Activated CD8-positive, alpha-beta memory T cell treated with anti-CD3 and anti-CD28 coated beads for 36 hours (primary cell): ENCODE data around the gene PSAPL1. TPM values are rescaled to one million over a fixed set of nuclear protein-coding genes. Genes with fewer than 3 reads are reported as not detected.

Source experiments
- CTCF ChIA-PET: fragments of 350-600 bp; sonication (Branson Sonifier 250); formaldehyde crosslinking; loops from one replicate; lab custom pipeline; 2021; ENCODE audit warnings: antibody characterized with exemption; lab: Charles Lee
- POLR2A ChIA-PET: fragments of 350-600 bp; sonication (Branson Sonifier 250); formaldehyde crosslinking; loops from one replicate; lab custom pipeline; 2021; ENCODE audit warnings: antibody characterized with exemption; lab: Charles Lee
- total RNA-seq, 2 experiments: library from RNA; stranded (reverse); gene quantifications; one replicate each; pipeline ENCODE4 v1.2.3, GENCODE V29; 2021

The PSAPL1 gene
- total RNA-seq, 2 experiments from 2014 or later: not detected

DNA sequence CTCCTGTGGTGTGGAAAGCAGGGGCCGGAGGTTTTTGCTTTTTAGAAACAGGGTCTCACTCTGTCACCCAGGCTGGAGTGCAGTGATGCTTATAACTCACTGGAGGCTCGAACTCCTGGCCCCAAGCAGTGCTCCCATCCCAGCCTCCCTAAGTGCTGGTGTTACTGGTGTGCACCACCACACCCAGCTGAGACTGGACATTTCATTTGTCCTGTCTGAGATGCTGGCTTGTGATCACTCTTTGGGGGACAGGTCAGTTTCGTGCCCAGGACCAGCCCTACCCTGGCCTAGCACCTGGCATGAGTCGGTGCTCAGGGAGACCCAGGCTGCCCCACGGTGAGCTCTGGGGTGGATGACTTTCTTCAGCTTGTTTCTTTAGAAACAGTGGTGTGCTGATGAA, 11.3 kb downstream of the PSAPL1 start:
- POLR2A ChIA-PET: no interaction called here
- CTCF ChIA-PET: no interaction called here

DNA sequence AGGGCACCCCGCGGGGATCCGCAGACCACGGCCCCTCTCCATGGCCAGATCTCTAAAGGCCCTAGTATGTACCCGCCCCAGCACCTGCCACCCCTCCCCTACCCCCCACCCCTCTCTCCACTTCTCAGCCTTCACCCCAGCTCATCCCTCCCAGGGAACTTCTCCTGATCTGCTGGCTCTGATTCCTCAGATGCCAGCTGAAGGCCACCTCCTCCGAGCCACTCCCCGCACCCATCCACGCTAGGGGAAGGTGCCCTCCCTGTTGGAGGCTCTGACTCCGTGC, 11.9 kb downstream of the PSAPL1 start:
- POLR2A ChIA-PET: no interaction called here
- CTCF ChIA-PET: no interaction called here

DNA sequence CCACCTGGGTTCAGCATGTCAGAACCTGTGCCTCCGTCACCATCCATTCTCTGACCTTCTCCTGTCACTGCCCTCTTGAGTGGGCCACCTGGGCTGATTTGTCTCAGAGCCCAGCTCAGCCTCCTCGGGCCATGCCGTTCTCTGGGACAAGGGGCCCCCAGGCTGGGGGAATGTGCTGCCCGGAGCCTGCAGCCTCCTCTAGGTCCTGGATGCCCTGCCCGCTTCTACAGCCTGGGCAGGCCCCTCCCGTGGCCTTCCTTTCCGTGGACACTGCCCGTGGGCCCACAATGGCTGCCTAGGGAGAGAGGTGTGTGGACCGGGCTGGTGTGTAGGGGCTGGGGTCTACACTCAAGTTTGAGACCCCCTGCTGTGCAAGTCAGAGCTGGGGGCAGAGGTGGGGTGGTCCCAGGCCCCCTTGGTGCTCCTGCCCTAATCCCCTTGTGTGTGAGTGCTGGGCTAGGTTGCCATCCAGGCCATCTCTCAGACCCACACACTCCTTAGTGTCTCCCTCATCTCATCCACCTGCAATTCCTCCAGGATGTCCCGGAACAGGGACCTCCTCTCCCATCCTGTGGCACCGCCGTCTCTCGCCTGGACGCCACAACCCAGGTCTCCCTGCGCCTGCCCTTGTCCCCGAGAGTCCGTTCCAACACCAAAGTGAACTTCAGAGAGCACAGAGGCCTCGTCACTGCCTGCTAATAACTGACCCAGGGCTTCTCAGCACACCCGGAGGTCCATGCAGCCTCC, 12.4 kb downstream of the PSAPL1 start:
- CTCF ChIA-PET: no interaction called here
- POLR2A ChIA-PET: no interaction called here

DNA sequence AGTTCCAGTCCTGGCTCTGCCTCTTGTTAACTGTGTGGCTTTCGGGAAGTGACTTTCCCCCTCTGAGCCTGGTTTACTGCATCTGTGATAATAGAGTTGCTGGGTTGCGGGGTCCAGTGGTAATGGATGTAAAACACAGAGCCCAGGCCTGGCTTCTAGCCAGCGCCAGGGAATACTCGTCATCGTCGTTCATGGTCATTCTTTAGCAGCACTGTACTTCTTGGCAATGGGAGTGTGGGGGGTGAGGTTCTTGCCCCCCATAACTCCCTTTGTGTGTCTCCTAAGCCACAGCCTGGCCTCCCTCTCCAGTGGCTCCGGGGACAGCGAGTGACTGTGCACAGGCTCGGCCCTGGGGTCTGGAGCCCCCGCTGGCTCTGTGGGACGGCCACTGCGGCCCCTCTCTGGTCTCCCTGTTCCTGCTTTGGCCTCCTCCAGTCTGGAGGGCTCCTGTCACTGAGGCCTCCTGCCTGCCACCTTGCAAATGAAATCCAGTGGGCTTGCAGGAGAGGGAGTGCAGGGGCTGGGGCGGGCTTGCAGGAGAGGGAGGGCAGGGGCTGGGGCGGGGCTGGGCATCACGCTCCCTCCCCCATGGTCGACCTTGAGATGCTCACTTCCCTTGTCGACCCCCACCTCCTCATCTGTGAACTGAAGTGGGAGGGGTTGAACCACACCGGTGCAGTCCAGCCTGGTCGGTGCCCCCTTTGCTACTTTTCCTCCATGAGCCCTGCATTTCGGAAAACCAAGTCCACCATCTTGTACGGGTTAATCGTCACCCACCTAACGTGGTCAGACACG, 13.2 kb downstream of the PSAPL1 start:
- CTCF ChIA-PET: no interaction called here
- POLR2A ChIA-PET: no interaction called here

DNA sequence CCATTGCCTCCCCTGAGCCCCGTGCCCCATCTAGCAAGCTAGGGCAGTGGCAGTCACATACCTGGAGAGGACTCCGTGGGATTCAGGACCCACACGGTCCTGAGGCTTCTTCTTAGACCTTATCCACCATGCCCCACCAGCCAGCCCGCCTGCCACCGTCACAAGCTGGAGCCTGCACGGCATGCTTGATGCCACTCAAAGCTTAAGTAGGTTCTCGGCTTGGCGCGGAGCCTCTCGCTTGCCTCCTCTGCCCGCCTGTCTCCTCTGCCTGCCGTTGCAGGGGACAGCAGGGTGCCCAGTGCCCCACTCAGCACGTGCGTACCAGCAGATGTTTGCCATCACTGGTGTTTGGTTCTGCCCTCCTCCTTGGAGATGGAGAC, 14.1 kb downstream of the PSAPL1 start:
- CTCF ChIA-PET: no interaction called here
- POLR2A ChIA-PET: no interaction called here

DNA sequence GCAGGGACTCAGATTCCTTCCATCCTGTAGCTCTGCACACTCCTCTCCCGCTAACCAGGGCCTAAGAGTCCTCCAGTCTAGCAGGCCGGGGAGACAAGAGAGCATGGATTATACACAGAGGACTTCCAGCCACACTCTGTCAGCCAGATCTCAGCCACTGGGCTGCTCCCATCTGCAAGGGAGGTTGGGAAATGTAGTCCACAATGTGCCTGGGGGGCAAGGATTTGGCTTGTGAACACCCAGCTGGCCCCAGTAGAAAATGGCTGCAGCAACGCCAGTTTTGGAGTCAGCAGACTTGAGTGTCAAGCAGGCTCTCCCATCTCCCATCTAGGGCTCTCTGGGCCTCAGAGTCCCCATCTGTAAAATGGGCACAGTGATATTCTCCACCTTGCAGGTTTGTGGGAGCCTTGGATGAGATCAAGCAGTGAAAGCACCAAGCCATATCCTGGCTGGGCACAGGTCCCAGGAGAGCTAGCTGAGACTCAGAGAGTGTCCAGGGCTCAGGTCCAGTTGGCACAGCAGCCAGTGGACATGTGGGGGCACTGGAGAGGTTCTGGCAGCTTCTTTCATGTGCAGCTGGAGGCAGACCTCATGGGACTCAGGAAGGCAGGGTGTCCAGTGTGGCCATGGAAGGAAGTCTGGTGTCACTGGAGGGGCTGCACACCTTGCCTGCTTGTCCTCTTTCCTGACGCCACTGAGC, 14.6 kb downstream of the PSAPL1 start:
- POLR2A ChIA-PET: no interaction called here
- CTCF ChIA-PET: no interaction called here

DNA sequence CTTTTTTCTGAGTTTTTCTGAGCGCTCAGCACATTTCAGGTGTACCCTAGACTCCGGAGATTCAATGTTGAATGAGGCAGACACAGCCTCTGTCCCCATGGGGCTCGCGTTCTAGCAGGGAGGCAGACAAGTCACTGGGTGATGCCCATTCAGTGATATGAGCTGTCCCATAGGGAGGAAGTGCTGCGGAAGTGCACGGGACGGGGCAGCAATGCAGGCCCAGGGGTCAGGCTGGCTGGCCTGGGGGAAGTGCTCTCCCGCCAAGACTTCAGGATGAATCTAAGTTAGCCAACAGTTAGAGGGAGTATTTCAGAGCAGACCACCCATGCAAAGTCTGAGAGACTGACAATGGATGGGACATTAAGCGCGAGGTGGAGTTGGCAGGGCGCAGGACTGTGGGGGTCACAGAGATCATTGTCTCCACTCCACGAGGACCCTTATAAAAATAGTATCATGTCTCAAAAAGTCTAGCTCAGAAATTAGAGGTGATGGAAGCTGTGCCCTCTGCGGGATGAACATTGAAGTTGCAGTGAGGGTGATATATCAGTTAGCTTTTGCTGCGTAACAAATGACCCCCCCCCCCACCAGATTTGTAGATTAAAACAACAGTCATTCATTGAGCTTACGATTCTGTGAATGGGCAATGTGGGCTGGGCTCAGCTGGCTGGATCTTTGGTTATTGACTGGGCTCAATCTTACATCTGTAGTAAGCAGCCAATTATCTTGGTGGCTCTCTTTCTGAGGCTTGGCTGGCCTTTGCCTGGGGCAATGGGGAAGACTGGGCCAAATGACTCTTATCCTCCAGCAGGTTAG, 16.4 kb downstream of the PSAPL1 start:
- POLR2A ChIA-PET: no interaction called here
- CTCF ChIA-PET: no interaction called here

DNA sequence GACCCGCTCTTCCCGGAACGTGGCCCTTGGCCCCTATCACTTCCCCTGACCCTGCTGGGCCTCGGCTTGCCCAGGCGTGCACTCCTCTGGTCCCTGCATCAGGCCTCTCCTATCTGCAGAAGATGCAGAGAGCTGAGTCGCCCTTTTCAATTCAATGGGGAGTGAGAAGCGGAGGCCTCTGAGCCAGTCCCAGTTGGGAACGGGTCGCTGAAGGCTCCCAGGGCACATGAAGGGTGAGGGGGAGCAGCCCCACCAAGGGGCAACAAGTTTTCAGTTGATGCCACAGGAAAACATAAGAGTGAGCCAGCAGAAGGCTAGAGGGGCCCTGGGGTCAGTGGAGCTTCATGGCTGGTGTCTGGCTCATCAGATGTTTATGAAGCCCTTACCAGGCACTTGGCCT, 17.1 kb downstream of the PSAPL1 start:
- CTCF ChIA-PET: no interaction called here
- POLR2A ChIA-PET: no interaction called here

DNA sequence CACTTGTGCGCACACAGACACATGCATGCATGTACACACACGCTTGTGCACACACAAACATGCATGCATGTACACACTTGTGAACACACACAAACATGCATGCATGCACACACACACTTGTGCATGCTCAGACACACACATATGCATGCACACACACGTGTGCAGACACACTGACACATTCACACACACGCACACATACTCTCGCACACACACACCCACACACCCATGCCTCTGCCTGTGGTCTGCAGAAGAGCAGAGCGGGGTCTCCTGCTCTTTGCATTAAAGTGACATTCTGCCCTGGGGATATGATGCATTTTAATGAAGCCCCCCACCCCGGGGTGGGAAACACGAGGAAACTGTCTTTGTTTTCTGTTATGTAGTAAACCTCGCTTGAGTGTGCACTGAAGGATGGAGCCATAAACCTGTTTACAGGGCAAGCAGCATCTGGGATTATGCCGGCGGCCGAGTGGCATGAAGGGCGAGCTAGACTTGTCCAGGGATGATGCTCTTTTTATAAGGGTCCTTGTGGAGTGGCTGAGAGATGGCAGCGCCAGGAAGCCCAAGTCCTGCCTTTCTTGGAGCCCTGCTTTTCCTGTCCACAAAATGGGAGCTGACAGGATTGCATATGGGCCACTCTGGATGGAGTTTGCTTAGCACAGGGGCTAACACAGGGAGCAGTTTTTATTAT, 17.8 kb downstream of the PSAPL1 start:
- POLR2A ChIA-PET: no interaction called here
- CTCF ChIA-PET: no interaction called here

DNA sequence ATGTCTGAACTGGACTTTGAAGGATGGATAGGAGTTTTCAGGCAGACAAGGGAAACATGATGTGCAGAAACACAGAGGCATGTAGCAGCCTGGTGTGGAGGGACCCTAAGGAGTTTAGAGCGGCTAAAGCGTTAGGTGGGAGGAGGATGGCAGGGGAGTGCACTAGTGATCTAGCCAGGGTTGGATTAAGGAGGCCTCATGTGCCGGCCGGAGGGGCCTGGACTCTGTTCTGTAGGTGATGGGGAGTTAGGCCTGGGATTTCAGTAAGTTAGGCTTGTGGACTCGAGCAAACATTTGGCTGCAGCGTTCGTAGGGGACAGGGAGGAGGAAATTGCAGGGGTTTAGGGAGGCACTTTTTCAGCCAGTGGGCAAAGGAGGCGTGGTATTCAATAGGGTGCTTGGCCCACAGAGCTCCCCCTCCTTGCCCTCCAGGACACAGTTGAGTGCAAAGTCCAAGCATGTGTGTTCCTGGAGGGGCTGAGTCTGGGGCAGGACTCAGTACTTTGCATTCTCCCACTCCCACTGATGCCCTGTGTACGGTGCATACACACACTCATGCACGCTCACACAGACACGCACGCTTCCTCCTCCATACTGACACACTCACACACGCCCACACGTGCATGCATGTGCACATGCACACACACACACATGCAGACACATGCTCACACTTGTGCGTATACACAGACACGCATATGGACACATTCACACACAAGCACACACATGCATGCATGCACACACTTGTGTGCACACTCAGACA, 18.6 kb downstream of the PSAPL1 start:
- ChIA-PET POLR2A (no interaction called here), CTCF (no interaction called here)

DNA sequence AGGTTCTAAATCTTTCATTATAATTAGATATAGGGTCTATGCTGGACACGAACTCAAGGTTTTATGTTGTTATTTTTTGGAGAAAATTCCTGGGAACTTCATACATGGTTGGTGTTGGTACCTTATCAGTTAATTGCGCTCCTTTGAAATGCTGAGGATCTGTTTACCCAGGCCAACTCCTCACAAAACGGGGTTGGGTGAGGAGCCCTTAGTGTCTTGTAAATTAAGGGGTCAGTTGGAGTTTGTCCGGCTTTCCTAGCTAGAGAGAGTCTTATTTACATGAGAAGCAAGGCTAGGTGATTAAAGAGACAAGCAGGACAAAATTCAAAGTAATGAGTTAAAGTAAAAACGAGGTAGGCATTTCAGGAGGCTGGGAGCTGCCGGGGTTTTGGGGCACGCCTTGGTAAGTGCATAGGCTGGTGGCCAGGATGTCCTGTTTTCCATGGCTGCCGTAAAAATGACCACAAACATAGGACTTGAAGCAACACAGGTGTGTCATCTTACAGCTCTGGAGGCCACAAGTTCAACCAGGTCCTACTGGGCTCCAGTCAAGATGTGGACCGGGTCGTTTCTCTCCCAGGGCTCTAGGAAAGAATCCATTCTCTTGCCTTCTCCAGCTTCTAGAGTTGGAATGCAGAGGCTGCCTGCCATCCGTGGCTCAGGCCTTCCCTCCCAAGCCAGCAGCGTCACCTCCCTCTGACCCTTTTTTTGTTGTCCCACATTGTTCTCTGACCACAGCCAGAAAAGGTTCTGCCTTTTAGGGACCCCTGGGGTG, 19.8 kb downstream of the PSAPL1 start:
- CTCF ChIA-PET: no interaction called here
- POLR2A ChIA-PET: no interaction called here

DNA sequence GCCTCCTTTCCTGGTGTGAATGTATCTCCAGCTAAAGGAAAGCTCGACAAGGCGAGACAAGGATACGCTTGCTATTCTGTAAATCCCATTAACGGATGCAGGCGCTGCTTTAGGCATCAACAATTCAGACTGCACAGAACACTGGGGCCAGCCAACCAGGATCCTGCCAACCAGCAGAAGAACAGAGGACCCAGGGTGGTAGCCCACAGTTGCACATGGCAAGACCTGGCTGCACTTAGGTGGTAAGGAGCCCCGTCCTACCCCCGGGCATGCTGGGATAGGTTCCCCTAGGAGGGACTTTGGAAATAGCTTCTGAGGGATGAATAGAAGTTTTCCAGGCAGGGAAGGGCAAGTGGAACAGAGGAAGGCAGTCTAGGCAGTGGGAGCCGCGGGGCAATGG, 20.7 kb downstream of the PSAPL1 start:
- POLR2A ChIA-PET: no interaction called here
- CTCF ChIA-PET: no interaction called here

DNA sequence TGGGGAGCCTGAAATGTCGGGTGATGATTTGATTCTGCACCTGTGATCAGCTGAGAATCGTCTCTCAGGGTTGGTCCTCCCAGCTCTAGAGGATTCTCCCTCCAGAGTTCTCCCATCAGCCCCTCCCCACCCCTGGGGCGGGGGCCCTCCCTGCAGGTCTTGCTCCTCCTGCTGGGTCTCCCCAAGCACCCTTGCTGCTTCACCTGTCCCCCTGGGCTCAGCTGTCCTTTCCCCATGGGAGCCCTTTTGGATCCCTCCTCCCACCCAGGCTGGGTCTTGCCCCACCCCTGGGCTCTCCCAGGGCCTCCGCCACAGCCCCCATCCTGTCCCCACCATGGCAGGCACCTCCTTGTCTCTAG, 22.2 kb downstream of the PSAPL1 start:
- CTCF ChIA-PET: no interaction called here
- POLR2A ChIA-PET: no interaction called here

DNA sequence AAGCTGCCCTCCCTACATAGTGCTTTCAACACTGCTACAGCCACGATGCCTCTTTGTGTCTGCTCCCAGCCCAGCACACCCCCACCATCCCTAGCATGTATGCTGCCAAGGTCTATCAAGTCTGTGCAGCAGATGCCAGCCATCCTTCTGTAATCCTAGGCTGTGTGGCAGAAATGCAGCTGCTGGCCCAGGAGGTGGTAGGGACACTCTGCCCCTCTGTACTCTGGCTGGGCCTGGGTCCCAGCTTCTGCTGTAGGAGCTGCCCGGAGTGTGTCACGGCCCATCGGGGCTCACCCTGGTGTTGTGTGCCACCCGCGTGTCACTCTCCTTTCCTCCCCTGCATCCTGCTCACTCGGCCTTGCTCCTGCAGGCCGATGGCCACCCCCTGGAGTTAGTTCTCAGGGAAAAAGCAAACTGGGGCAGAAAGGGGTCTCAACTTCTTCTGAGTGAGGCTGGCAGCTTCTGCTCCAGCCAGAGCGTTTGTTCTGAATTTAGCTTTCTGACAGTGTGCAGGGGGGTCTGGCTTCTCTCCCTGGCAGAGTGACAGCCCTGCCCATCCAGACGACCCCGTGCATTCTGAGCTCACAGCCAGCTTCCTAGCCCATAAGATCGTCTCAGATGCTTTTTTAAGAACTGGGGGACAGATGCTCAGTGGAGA, 22.7 kb downstream of the PSAPL1 start:
- CTCF ChIA-PET: no interaction called here
- POLR2A ChIA-PET: no interaction called here

DNA sequence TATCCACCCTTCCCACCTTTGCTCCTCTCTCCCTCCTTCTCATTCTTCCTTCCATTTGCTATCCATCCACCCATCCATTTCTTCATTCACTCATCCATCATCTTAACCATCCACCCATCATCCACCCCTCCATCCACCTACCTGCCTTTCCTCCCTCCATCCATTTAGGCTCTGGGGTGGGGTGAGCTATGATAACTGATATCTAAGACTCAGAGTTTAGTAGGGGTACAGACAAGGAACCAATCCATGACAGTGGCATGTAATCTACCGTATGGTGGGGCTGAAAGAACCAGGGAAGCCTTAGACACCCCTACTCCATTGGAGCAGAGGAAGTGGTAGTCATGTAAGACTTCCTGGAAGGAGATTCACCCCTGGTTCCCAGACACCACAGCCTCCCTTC, 23.2 kb downstream of the PSAPL1 start:
- ChIA-PET CTCF (interaction anchor here (1.2 kb wide), 1 partner anchor 28 kb away, joined by 5 read pairs; no protein-coding TSS in a partner anchor), POLR2A (no interaction called here)

DNA sequence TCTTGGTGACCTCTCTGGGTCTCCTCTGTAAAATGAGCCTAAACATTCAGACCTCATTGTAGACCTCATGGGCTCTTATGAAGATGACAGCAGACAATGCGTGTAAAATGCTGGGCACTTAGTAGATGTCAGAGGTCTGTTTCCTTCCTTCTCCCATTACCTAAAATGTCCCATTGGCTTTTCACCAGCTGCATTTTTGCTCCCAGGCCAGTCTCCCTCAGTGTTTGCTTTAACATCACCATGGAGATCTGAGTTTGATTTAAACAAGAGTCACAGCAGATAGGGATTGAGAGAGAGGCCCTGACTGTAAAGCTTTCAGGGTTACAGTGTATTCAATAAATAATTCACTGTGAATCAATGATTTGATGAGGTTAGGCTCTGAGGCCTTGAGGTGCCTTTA, 24.3 kb downstream of the PSAPL1 start:
- ChIA-PET CTCF (interaction anchor here (1.2 kb wide), 1 partner anchor 27 kb away, joined by 5 read pairs; no protein-coding TSS in a partner anchor), POLR2A (no interaction called here)

DNA sequence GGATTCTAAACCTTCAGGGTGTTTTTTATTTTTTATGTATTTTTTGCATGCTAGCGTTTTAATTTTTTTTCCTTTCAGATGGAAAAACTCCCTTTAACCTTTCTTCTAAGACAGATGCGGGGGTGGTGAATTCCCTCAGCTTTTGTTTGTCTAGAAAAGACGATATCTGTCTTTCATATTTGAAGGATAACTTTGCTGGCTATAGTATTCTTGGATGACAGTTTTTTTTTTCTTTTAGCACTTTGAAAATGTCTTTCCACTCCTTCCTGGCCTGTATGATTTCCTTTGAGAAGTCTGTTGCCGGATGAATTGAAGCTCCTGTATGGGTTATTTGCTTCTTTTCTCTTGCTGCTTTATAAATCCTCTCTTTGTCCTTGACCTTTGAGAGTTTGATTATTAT, 26.6 kb downstream of the PSAPL1 start:
- ChIA-PET CTCF (no interaction called here), POLR2A (no interaction called here)

DNA sequence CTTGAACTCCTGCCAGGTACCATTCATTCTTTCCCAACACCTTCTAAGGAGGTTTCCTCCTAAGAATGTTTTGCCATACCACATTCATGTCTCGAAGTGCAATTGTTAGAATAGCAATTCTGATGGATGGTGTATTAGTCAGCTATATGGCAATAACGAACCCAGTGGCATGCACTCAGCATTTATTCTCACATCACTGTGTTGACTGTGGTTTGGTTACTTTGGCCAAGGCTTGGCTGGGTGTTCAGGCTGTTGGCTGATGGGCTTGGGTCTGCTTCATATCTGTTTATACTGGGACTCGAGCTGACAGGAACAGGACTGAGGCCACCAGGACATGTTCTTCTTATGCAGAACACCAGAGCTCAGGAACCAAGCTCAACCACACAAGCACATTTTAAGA, 31.7 kb downstream of the PSAPL1 start:
- CTCF ChIA-PET: no interaction called here

More for the DNA sequence above, 31.7 kb downstream of the PSAPL1 start:
- POLR2A ChIA-PET: no interaction called here
